GM12872 (cell line): ENCODE data around the gene CAMTA1.

Source experiments
- CTCF ChIP-seq: IDR thresholded peaks from 3 replicates; pipeline ENCODE4 v1.5.1; 2011; ENCODE audit warnings: low read depth, mild to moderate bottlenecking, low read length, moderate library complexity; ENCODE audit not compliant: insufficient read depth

CAMTA1 gene

DNA sequence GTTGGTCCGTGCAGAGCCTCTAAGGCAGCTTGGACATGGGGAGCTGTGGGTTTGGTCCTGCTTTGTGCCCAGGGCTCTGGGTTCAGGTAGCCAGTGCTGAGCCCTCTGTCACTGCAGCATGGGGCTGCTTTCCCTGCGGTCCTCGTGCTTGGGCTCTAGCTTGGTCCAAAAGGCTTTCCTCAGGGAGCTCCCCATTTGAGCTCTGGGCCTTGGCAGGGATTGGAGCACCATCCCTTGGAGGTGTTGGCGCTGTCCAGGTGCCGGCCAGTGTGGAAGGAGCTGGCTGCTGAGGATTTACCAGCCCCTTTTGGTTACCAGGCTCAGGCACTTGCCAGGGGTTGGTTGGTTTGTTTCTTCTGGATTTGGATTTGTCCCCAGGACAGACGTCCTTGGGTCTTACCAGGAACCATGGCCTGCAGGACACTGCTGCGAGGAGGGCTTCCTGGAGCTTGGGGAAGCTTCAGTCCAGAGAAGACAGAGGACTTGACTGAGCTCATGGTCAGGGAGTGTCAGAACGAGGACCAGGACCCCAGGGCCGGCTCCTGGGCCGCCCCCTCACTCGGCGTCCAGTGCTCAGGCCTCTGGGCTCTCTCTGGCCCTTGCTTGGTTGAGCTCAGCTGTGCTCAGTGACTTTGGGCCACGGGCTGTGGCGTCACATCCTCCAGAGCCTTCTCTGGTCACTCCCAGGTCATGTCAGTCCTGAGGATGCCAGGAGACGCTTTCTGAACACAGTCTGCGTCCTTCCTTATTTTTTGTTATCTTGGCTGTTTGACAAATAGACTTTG, 224.7 kb downstream of the CAMTA1 start:
- no peak for TF ChIP-seq CTCF

GRCh38 chr1:7010534-7011200, 225.4 kb downstream of the CAMTA1 start:
- no peak for TF ChIP-seq CTCF

GRCh38 chr1:7011826-7012225, 226.6 kb downstream of the CAMTA1 start:
- TF ChIP-seq CTCF: no peak

GRCh38 chr1:7012461-7012924, 227.2 kb downstream of the CAMTA1 start:
- TF ChIP-seq CTCF: no peak

- TF ChIP-seq CTCF: no peak
These were observed 228.8 kb downstream of the CAMTA1 start for GRCh38 chr1:7013833-7014639.

DNA sequence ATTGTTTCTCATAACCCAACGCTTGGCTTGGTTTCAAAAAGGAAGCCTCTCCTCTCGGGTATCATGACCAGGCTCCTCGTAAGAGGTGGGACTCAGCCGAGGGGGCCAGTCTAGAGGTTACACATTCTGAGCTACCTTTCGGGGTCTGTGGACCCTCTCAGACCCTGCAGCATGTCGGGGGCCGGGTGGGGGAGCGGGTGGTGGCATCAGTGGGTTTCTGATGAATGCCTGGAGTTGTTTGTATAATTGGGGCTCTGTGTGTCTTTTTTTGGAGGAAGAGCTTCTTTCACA, 229.3 kb downstream of the CAMTA1 start:
- TF ChIP-seq CTCF: no peak

- TF ChIP-seq CTCF: no peak
These were observed 229.8 kb downstream of the CAMTA1 start for GRCh38 chr1:7015022-7015421.
